Cardiac muscle cell (in vitro differentiated cells and primary cell): ENCODE results near the gene FRMD1. TPM values are rescaled to one million over a fixed set of nuclear protein-coding genes. Genes with fewer than 3 reads are reported as not detected.

ENCODE experiments used
- DNase-seq, 2 donors: peaks; one replicate each; pipeline versions ENCODE4 v3.0.0 to v3.0.0-alpha.2; 2010 to 2017; ENCODE audit warnings: low read depth in 1 of 2, low spot score in 1 of 2
- H3K27ac ChIP-seq: fragments of 200-600 bp; sonication (generic); 2 replicates; pipeline ENCODE4 v1.5.1; 2016
- H3K27me3 ChIP-seq: fragments of 200-600 bp; sonication (generic); 2 replicates; pipeline ENCODE4 v1.6.0; 2016; ENCODE audit warnings: control low read depth
- H3K36me3 ChIP-seq: fragments of 200-600 bp; sonication (generic); 2 replicates; pipeline ENCODE4 v1.5.1; 2016; ENCODE audit warnings: control low read depth
- H3K4me1 ChIP-seq: fragments of 200-600 bp; sonication (generic); 2 replicates; pipeline ENCODE4 v1.8.1; 2017; ENCODE audit warnings: low read depth, mild to moderate bottlenecking, mixed run types
- H3K4me3 ChIP-seq: fragments of 200-600 bp; sonication (generic); 2 replicates; pipeline ENCODE4 v1.5.1; 2016; ENCODE audit warnings: mild to moderate bottlenecking
- H3K9me3 ChIP-seq: fragments of 200-600 bp; sonication (generic); 2 replicates; pipeline ENCODE4 v1.5.1; 2017; ENCODE audit warnings: low read depth, mild to moderate bottlenecking, control low read depth
- polyA plus RNA-seq: library from polyadenylated mRNA; unstranded; fragments of >200 nt; fragmentation: Nextera tagmentation; extraction: Ambion mirVana; gene quantifications from 2 replicates; pipeline ENCODE4 v1.2.1, GENCODE V29; 2016
- total RNA-seq: library from RNA; depleted of rRNA; stranded (reverse); fragments of >200 nt; gene quantifications from 2 replicates; pipeline ENCODE4 v1.2.3, GENCODE V29; 2016
- TF ChIP-seq, protein P1 (sequence below): IDR thresholded peaks from 2 replicates; pipeline ENCODE4 v1.5.1; 2012; ENCODE audit warnings: low read depth, mild to moderate bottlenecking, low read length

Gene FRMD1
- total and polyA plus RNA-seq, 2 experiments from 2014 or later: 0.09 TPM; not detected in 1

DNA sequence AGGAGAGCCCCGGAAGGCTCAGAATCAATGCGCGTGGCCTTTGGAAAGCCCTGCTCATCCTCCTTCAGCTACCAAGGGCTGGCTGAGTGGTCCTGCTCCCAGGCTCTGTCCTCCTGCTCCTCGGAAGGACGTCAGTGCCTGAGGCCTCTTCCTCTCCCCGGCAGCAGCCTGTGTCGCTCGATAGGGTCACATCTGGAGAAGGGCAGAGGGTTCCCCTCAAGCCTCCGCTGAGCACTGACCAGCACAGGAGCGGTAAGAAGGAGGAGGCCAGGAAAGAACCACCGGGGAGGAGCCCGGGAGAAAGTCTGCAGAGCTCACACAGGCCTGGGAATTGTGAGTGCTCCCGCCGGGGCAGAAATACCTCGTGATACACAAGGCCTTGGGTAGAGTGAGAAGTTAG is 60.3 kb downstream of the FRMD1 start:
- no peak overlapping the region for H3K4me3 ChIP-seq
- H3K27me3 ChIP-seq: no peaks in the 10 kb centered on the region
- H3K9me3 ChIP-seq: no peaks in the 10 kb centered on the region
- H3K4me1 ChIP-seq: no peaks in the 10 kb centered on the region
- no peak overlapping the region for H3K27ac ChIP-seq
- no peak for DNase-seq
- H3K36me3 ChIP-seq: no peaks in the 10 kb centered on the region
- TF ChIP-seq, protein P1, sequence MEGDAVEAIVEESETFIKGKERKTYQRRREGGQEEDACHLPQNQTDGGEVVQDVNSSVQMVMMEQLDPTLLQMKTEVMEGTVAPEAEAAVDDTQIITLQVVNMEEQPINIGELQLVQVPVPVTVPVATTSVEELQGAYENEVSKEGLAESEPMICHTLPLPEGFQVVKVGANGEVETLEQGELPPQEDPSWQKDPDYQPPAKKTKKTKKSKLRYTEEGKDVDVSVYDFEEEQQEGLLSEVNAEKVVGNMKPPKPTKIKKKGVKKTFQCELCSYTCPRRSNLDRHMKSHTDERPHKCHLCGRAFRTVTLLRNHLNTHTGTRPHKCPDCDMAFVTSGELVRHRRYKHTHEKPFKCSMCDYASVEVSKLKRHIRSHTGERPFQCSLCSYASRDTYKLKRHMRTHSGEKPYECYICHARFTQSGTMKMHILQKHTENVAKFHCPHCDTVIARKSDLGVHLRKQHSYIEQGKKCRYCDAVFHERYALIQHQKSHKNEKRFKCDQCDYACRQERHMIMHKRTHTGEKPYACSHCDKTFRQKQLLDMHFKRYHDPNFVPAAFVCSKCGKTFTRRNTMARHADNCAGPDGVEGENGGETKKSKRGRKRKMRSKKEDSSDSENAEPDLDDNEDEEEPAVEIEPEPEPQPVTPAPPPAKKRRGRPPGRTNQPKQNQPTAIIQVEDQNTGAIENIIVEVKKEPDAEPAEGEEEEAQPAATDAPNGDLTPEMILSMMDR: no peak

DNA sequence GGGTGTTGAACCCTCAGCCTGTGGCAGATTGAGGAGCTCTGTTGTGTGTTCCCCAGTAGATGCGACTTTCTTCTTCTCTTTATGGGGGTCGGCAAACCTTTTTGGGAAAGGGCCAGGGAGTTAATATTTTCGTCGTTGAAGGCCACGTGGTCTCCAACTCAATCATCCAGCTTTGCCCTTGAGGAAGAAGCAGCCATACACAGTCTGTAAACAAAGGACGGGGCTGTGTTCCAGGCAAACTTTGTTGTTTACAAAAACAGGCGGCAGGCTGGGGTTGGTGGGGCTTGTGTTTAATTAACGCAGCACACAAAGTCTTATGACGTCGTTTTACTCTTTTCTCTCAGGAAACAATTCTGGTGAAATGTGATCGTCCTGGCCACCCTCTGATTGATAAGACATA is 61.4 kb downstream of the FRMD1 start:
- TF ChIP-seq, protein P1: no peak
- Histone ChIP-seq H3K4me1 (no peaks in the 10 kb centered on the region), H3K9me3 (no peaks in the 10 kb centered on the region), H3K4me3 (no peak overlapping the region), H3K27ac (no peak overlapping the region), H3K36me3 (no peaks in the 10 kb centered on the region), H3K27me3 (no peaks in the 10 kb centered on the region)
- DNase-seq: no peak

DNA sequence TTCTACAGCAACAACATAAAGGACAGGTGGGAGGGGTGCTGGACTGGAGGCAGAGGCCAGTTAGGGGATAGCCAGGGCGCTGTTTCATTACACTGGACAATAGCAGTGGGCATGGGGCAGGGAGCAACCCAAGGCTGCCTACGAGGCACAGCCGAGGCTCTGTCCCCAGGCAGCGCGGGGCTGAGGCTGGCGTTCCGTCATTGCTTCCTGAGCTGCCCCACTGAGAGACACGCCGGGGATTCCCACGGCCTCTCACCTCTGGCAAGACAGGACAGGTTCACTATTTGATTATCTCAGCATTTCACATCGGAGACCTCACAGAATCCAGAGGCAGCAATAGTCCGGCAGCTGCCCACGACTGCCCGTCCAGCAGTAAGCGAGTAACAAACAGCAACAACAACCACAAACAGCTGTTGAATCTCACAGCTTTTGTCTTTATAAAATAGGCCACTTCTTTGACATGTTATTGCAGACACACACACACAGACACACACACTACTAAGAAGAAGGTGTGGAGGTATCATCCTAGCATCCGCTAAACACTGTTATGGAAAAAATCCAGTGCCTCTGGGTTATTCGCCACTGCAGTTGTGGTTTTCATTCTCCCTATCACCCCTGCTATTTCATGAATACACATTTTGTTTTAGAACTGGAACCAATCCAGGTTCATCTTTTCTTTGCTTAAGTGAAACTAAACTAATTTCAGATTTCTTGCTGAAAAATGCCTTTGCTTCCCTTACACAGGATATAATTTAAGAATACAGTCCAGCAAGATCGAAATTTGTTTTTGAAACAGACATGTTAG is 62.1 kb downstream of the FRMD1 start:
- H3K36me3 ChIP-seq: no peaks in the 10 kb centered on the region
- H3K4me1 ChIP-seq: no peaks in the 10 kb centered on the region
- H3K27me3 ChIP-seq: no peaks in the 10 kb centered on the region
- H3K27ac ChIP-seq: no peak overlapping the region
- no peaks in the 10 kb centered on the region for H3K9me3 ChIP-seq
- TF ChIP-seq, protein P1: no peak
- no peak overlapping the region for H3K4me3 ChIP-seq
- DNase-seq: peak in 1 of 2 donors; percentile 65

DNA sequence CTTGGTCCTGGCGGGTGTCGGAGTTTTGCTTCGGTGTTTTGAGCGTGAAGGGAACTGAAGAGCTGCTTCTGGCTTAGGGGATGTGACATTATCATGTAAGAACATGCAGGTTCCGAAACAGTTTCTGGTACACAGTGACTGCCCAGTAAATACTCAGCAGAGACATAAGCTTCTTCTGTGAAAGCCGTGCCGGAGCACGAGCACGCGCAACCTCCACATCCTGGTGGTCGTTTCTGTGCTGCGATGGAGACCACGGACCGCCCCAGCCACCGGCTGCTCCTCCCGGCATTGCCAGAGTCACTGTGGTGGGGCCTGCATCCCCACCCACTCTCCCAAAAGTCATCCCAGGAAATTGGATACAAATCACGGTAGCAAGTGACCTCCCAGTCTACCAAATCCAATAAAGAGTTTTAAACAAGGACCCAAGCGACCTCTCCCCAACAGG is 62.8 kb downstream of the FRMD1 start:
- Histone ChIP-seq H3K27me3 (no peaks in the 10 kb centered on the region), H3K9me3 (no peaks in the 10 kb centered on the region), H3K27ac (no peak overlapping the region), H3K36me3 (no peaks in the 10 kb centered on the region), H3K4me3 (no peak overlapping the region), H3K4me1 (no peaks in the 10 kb centered on the region)
- TF ChIP-seq, protein P1: no peak
- no peak for DNase-seq

DNA sequence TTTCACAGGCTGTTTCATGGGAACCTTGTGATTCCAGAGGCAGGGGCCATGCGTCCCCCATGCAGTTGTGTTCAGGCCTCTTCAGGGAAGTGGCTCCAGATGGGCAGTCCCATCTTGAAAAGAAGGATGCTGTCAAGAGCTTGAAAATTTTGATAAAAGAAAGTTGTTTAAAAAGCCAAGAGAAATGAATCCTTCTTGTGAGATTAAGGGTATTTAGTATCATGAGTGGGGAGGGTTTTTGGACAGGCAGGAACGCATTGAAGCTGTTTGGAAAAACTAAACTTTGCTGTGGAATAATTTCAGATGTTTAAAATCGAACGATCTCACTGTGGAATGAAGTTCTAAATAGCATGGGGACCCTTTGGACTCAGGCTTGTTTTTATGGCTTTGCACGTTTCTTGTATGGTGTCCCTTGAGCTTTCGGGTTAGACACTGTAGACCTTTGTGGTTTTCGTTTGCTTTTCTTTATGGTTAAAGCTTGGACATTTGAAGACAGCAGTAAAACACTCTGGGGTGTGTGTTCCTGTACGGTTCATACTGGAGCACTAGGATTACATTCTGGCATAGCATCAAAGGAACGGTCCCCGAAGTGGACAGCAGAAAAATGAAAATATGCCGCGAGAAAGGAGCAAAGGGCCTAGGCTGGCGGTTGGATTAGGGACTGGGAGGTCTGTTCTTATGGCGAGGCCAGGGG is 63.4 kb downstream of the FRMD1 start:
- Histone ChIP-seq H3K27me3 (no peaks in the 10 kb centered on the region), H3K36me3 (no peaks in the 10 kb centered on the region), H3K9me3 (no peaks in the 10 kb centered on the region), H3K4me3 (no peak overlapping the region), H3K4me1 (no peaks in the 10 kb centered on the region), H3K27ac (no peak overlapping the region)
- TF ChIP-seq, protein P1: no peak
- DNase-seq: no peak
